8988T (cell line): ENCODE results near the gene LOXL1.

Experiments used
- DNase-seq: peaks from one replicate; pipeline ENCODE4 v3.0.0; 2011

LOXL1 gene

DNA sequence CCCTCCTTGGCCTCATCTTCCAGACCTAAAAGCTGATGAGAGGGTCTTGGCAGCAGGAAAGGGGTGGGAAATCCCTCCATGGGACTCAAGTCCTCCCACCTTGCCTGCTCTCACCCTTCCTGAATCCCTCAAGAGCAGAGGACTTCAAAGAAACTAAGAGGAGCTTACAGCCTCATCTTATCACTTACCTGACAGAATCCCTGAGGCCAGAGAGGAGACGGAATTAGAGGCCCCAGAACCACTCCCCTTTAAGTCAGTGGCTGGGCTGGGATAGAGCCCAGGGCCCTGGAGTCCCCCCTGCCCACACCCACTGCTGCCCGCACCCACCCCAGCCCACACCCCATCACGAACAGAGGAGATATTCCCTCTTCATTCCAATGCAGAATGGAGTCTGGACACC, 15.2 kb downstream of the LOXL1 start:
- DNase-seq = no peak

GRCh38 chr15:73941871-73942635, 15.8 kb downstream of the LOXL1 start:
- DNase-seq = no peak

DNA sequence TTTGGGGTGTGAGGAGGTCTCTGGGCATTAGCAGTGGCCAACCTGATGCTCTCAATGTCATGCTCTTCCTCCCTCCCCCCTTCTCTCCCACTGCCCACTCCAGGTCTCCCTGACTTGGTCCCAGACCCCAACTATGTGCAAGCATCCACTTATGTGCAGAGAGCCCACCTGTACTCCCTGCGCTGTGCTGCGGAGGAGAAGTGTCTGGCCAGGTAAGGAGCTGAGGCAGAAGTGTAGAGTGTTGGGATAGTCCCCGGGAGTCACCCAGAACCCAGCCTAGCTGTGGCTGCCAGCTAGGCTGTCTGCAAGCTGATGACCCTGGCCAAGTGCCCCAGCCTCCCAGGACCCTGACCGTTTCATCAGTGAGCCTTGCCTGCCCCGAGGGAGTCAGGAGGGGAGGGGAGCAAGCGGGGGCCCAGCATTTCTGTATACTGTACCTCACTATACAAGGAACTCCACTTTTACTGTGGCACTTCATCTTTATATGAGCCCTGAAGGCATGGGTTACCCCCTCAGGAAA, 16.5 kb downstream of the LOXL1 start:
- no peak for DNase-seq

DNA sequence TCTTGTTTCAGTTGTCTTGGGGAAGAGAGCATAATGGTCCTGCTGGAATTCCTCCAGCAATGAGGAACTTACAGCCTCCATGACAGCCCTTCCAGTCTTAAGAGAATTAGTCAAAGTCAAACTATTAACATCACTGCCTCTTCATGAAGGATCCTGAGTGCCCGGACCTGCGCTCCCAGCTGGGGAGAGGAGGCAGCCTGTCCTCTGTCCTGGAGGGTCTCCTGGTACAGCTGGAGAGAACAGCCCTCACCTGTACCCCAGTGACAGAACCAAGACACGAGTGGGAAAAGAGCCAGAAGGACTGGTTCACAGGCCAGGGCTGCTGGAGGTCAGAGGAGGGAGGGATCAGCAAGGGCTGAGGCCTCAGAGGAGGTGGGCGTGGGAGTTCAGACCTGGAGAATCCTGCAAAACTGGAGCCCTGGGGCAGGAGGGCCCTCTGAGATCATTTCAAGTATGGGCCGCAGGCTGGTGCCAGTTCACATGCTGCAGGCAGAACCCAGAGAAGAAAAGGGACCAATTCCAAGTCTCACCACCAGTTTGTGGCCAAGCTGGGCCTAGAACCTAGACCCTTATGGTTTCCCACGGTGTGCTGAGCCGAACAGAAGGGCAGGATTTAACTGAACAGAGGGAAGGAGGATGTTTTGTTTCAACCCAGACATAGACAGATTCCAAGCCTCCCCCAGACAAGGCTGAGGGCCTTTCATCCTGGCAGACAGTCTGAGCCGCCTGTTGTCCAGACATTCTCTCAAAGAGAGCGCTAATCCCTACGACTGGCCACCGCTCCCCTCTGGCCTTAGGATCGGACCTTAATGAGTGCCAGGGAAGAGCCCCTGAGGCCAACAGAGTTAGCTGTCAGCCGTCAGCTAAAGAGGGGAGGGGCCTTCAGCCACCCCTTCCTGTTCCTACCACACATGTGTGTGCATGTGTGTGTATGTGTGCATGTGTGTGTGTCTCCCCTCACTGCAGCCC, 18.2 kb downstream of the LOXL1 start:
- DNase-seq = no peak

GRCh38 chr15:73945130-73945508, 18.9 kb downstream of the LOXL1 start:
- DNase-seq = no peak

- DNase-seq = no peak
Measured at GRCh38 chr15:73946046-73946721, 19.9 kb downstream of the LOXL1 start.

- no peak for DNase-seq
Measured at GRCh38 chr15:73946795-73947370, 20.6 kb downstream of the LOXL1 start.

GRCh38 chr15:73947651-73948050, 21.4 kb downstream of the LOXL1 start:
- no peak for DNase-seq

GRCh38 chr15:73948396-73948795, 22.1 kb downstream of the LOXL1 start:
- DNase-seq = no peak

GRCh38 chr15:73948982-73949381, 22.7 kb downstream of the LOXL1 start:
- DNase-seq = no peak

GRCh38 chr15:73949496-73949895, 23.2 kb downstream of the LOXL1 start:
- DNase-seq = no peak

DNA sequence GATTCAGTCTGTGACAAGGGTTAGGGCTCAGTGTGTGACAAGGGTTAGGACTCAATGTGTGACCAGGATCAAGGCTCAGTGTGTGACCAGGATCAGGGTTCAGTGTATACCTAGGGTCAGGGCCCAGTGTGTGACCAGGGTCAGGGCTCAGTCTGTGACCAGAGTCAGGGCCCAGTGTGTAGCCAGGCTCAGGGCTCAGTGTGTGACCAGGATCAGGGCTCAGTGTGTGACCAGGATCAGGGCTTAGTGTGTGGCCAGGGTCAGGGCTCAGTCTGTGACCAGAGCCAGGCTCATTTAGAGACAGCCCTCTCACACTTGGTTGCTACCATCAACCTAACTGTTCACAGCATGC, 24.2 kb downstream of the LOXL1 start:
- DNase-seq = no peak

GRCh38 chr15:73950831-73951561, 24.7 kb downstream of the LOXL1 start:
- DNase-seq = peak; percentile 90

DNA sequence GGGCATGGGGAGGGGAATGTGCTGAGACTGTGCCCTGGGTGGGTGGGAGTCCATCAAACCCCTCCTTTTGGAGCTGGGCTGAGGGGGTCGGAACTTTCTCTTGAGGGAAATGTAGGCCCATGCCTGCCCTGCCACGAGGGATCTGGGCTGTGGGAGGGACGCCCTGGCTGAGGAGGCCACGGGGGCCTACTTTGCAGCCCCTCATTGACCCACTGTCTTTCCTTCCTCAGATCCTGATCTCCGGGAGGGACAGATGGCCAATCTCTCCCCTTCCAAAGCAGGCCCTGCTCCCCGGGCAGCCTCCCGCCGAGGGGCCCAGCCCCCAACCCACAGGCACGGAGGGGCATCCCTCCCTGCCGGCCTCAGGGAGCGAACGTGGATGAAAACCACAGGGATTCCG, 25.3 kb downstream of the LOXL1 start:
- no peak for DNase-seq

DNA sequence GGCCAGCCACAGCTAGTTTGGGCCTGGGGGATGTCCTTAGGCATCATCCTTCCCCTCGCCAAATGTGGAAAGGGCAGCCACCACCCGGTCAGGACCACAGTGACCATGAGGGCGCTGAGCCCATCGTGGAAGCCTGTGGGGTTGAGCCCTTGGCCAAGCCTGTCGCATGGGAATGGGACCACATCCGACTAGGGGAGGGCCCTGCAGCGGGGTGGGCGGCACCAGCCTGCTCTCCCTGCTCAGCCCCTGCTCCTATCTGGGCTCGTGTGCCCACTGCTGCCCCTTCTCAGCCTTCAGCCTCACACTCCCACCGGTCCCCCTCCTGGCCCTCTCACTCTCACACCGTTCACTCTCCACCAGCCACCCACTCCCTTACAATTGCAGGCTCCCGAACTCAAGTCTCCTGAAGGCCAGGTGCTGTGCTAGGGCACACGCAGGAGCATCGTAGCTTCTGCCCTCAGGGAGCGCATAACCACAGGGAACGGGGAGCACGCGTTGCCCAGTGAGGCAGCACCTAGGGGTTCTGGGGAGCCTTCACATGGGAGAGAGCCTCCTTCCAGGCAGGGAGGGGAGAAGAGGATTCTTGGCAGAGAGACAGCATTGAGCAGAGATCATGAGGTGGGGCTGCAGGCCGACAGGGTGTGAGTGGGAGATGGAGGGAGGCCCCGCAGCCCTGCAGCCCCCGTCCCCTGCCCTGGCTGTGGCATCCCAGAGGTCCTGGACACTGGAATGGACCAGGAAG, 26.1 kb downstream of the LOXL1 start:
- no peak for DNase-seq

GRCh38 chr15:73952913-73953750, 26.9 kb downstream of the LOXL1 start:
- no peak for DNase-seq

DNA sequence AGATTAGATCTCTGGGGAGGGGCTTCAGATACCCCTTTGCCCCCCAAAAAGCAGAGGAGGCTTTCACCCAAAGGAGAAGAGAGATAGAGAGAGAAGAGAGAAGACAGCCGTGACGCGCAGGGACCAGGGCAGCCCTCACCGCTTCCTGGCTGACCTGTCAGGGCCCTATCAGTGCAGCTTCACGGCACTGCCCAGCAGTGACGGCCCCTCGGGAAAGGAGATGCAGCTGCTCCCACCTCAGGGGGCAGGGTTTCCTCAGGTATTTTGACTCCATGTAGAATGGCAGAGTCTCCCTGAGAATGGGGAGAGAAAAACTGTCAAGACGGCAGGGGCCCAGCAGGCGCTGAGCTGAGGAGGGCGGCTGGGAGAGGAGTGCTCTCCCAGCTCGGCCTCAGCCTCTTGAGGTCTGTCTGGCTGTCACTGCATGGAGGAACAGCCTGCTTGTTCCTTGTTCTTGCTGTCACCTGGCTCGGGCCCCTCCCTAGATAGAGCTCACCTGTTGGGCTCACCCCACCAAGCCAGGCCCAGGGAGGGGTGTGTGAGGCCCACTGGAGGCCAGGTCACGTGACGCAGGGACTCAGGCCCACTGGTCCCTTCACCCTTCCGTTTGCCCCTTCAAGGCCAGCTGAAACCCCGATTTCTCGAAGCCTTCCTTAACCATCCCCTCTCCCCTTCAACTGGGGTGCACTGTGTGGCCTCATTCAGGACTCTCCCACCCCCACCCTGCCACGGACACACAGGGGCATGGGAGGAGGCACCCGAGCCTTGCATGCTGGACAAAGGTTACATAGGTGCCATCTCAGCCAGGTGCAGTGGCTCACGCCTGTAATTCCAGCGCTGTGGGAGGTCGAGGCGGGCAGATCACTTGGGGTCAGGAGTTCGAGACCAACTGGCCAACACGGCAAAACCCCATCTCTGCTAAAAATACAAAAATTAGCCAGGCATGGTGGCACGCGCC, 28.2 kb downstream of the LOXL1 start:
- no peak for DNase-seq

DNA sequence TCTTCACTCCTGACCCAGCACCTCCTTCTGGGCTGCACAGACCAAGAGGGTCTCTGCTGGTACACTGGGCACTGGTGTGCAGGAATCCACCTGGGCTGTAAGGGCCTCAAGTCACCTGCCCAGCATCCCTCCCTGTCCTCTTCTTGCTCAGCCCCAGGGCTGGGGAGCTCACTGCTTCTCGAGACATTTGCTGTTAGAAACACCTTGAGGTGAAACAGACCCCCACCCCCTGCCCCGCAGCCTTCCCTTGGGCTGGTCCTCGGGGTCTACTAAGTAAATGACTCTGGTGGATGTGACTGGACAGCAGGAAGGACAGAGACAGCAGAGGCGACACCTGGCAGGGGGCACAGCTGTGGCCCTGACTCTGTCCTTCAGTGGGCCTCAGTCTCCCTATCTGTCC, 29.1 kb downstream of the LOXL1 start:
- no peak for DNase-seq
